WTC11 (cell line): ENCODE data around the gene ATR. TPM values are rescaled to one million over a fixed set of nuclear protein-coding genes. Genes with fewer than 3 reads are reported as not detected.

Experiments used
- ATAC-seq: fragments of 200-7000 bp; cut with Tn5 transposase; 2 replicates; pipeline ENCODE4 v1.10.0; 2021; ENCODE audit warnings: mild to moderate bottlenecking, moderate library complexity
- CTCF ChIA-PET: fragments of 300-600 bp; sonication (Branson Sonifier 250); formaldehyde crosslinking; loops from one replicate; lab custom pipeline; 2021; ENCODE audit warnings: antibody characterized with exemption; lab: Charles Lee
- POLR2A ChIA-PET: fragments of 350-600 bp; sonication (Branson Sonifier 250); formaldehyde crosslinking; loops from one replicate; lab custom pipeline; 2021; ENCODE audit warnings: antibody characterized with exemption; lab: Charles Lee
- DNase-seq: peaks from one replicate; pipeline ENCODE4 v3.0.0; 2021; ENCODE audit warnings: low spot score
- H3K27ac Mint-ChIP-seq: 2 replicates; pipeline ENCODE4 v1.8.0; 2021; ENCODE audit warnings: mixed read lengths
- H3K27me3 Mint-ChIP-seq: 2 replicates; pipeline ENCODE4 v1.8.0; 2021; ENCODE audit warnings: low read depth, mild to moderate bottlenecking, moderate library complexity, mixed read lengths
- H3K36me3 Mint-ChIP-seq: 2 replicates; pipeline ENCODE4 v1.8.0; 2021; ENCODE audit warnings: mixed read lengths
- H3K4me1 Mint-ChIP-seq: 2 replicates; pipeline ENCODE4 v1.8.0; 2022; ENCODE audit warnings: mixed read lengths
- H3K4me3 Mint-ChIP-seq: 2 replicates; pipeline ENCODE4 v1.8.0; 2021; ENCODE audit warnings: mild to moderate bottlenecking, moderate library complexity, mixed read lengths
- H3K9me3 Mint-ChIP-seq: 2 replicates; pipeline ENCODE4 v1.8.0; 2021; ENCODE audit warnings: mixed read lengths
- ATF3 ChIP-seq: sonication (generic); formaldehyde crosslinking; conservative IDR thresholded peaks from 2 replicates; pipeline ENCODE4 v1.8.1; 2022; ENCODE audit warnings: mild to moderate bottlenecking, missing genetic modification reagents
- CBFB ChIP-seq: sonication (generic); formaldehyde crosslinking; IDR thresholded peaks from 2 replicates; pipeline ENCODE4 v1.8.1; 2022; ENCODE audit warnings: mild to moderate bottlenecking, low read depth, missing genetic modification reagents
- CDX4 ChIP-seq: fragments of 250-450 bp; sonication (Bioruptor Pico); IDR thresholded peaks from 2 replicates; pipeline ENCODE4 v1.9.0; 2021; ENCODE audit warnings: moderate library complexity, mild to moderate bottlenecking, inconsistent platforms, borderline replicate concordance
- CREB1 ChIP-seq: sonication (generic); formaldehyde crosslinking; IDR thresholded peaks from 2 replicates; pipeline ENCODE4 v1.8.0; 2023; ENCODE audit warnings: mild to moderate bottlenecking, missing genetic modification reagents
- ELF4 ChIP-seq: sonication (generic); formaldehyde crosslinking; IDR thresholded peaks from 2 replicates; pipeline ENCODE4 v1.8.1; 2022; ENCODE audit warnings: low read depth, mild to moderate bottlenecking, moderate library complexity, missing genetic modification reagents
- EMX1 ChIP-seq: fragments of 250-450 bp; sonication (Bioruptor Pico); IDR thresholded peaks from 2 replicates; pipeline ENCODE4 v1.8.0; 2021; ENCODE audit warnings: mild to moderate bottlenecking
- MXD4 ChIP-seq: fragments of 250-450 bp; sonication (Bioruptor Pico); IDR thresholded peaks from 2 replicates; pipeline ENCODE4 v1.8.0; 2021; ENCODE audit warnings: mild to moderate bottlenecking, moderate library complexity, borderline replicate concordance
- NFYB ChIP-seq: sonication (generic); formaldehyde crosslinking; conservative IDR thresholded peaks from 2 replicates; pipeline ENCODE4 v1.8.0; 2022; ENCODE audit warnings: low read depth, missing genetic modification reagents
- NR3C1 ChIP-seq: sonication (generic); formaldehyde crosslinking; conservative IDR thresholded peaks from 2 replicates; pipeline ENCODE4 v1.8.1; 2023; ENCODE audit warnings: low read depth, mild to moderate bottlenecking, missing genetic modification reagents
- OVOL2 ChIP-seq: fragments of 250-450 bp; sonication (Bioruptor Pico); IDR thresholded peaks from 2 replicates; pipeline ENCODE4 v1.9.0; 2021; ENCODE audit warnings: mild to moderate bottlenecking, borderline replicate concordance
- PRRX2 ChIP-seq: fragments of 250-450 bp; sonication (Bioruptor Pico); IDR thresholded peaks from 2 replicates; pipeline ENCODE4 v1.8.0; 2021; ENCODE audit warnings: mild to moderate bottlenecking
- TP53 ChIP-seq: sonication (generic); formaldehyde crosslinking; IDR thresholded peaks from 2 replicates; pipeline ENCODE4 v1.8.1; 2023; ENCODE audit warnings: mild to moderate bottlenecking, missing genetic modification reagents
- ZNF121 ChIP-seq: sonication (generic); formaldehyde crosslinking; IDR thresholded peaks from 2 replicates; pipeline ENCODE4 v1.8.0; 2023; ENCODE audit warnings: missing genetic modification reagents
- ZNF232 ChIP-seq: sonication (generic); formaldehyde crosslinking; IDR thresholded peaks from 2 replicates; pipeline ENCODE4 v1.8.0; 2022; ENCODE audit warnings: mild to moderate bottlenecking, missing genetic modification reagents
- ZNF263 ChIP-seq: sonication (generic); formaldehyde crosslinking; IDR thresholded peaks from 2 replicates; pipeline ENCODE4 v1.8.1; 2022; ENCODE audit warnings: low read depth, mild to moderate bottlenecking, moderate library complexity, missing genetic modification reagents
- total RNA-seq: library from RNA; stranded (reverse); gene quantifications from 3 replicates; pipeline ENCODE4 v1.2.3, GENCODE V29; 2021
- TF ChIP-seq, protein P1 (sequence below): sonication (generic); formaldehyde crosslinking; IDR thresholded peaks from 2 replicates; pipeline ENCODE4 v1.8.1; 2023; ENCODE audit warnings: mild to moderate bottlenecking, missing genetic modification reagents
- TF ChIP-seq, protein P2 (sequence below): fragments of 250-450 bp; sonication (Bioruptor Pico); conservative IDR thresholded peaks from 2 replicates; pipeline ENCODE4 v1.9.0; 2021; ENCODE audit warnings: mild to moderate bottlenecking
- TF ChIP-seq, protein P3 (sequence below): fragments of 250-450 bp; sonication (Bioruptor Pico); IDR thresholded peaks from 2 replicates; pipeline ENCODE4 v1.8.0; 2021; ENCODE audit warnings: mild to moderate bottlenecking
- TF ChIP-seq, protein P4 (sequence below): sonication (generic); formaldehyde crosslinking; IDR thresholded peaks from 2 replicates; pipeline ENCODE4 v1.8.1; 2023; ENCODE audit warnings: mild to moderate bottlenecking, moderate library complexity, missing genetic modification reagents

ATR gene
- total RNA-seq, 1 experiment from 2014 or later: 26.7 TPM

- POLR2A ChIA-PET: no interaction called here
- Mint-ChIP-seq H3K9me3 (peaks cover 4% of the 10 kb centered on the region; the same call in 1 of the 2 replicates), H3K4me3 (no peak overlapping the region), H3K27ac (no peak overlapping the region), H3K27me3 (no peaks in the 10 kb centered on the region), H3K4me1 (0 out of 2 replicates have a peak, but pooled peaks cover 3% of the 10 kb centered on the region), H3K36me3 (peaks cover 26% of the 10 kb centered on the region)
- CTCF ChIA-PET: interaction anchor here (0.6 kb wide), 1 partner anchor 717 kb away, joined by 3 read pairs; no protein-coding TSS in a partner anchor
- TF ChIP-seq, protein P1, sequence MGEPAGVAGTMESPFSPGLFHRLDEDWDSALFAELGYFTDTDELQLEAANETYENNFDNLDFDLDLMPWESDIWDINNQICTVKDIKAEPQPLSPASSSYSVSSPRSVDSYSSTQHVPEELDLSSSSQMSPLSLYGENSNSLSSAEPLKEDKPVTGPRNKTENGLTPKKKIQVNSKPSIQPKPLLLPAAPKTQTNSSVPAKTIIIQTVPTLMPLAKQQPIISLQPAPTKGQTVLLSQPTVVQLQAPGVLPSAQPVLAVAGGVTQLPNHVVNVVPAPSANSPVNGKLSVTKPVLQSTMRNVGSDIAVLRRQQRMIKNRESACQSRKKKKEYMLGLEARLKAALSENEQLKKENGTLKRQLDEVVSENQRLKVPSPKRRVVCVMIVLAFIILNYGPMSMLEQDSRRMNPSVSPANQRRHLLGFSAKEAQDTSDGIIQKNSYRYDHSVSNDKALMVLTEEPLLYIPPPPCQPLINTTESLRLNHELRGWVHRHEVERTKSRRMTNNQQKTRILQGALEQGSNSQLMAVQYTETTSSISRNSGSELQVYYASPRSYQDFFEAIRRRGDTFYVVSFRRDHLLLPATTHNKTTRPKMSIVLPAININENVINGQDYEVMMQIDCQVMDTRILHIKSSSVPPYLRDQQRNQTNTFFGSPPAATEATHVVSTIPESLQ (CRISPR knock-in tag): no peak
- TF ChIP-seq ZNF263 (CRISPR knock-in tag) (no peak), NFYB (CRISPR knock-in tag) (no peak), ZNF232 (CRISPR knock-in tag) (no peak), ELF4 (CRISPR knock-in tag) (no peak), CDX4 (CRISPR knock-in tag) (no peak), OVOL2 (no peak), EMX1 (no peak)
- TF ChIP-seq, protein P2, sequence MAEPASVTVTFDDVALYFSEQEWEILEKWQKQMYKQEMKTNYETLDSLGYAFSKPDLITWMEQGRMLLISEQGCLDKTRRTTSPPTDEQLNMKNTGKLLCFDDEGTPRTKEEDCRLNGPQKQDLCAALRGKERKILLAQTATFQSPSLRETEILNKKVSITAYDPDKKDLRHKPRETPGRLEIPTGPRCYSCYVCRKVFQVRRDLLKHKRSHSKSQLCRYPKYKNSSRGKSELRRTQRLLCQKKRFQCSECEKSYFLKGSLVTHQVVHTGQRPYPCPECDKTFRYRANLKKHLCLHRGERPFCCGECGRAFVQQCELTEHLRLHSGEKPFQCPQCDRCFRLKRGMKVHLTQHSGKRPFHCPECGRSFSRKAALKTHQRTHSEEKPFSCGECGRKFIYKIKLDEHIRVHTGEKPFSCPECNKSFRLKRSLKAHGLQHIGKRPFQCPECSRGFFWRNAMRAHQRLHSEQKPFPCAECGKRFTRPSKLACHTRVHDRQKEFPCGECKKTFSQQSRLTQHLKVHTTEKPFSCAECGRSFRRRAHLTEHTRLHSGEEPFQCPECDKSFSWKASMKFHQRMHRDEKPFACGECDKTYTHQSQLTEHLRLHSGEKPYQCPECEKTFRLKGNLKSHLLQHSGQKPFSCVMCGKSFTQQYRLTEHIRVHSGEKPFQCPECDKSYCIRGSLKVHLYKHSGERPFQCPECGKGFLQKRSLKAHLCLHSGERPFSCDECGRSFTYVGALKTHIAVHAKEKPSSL: no peak
- ATAC-seq: no peak
- no peak for DNase-seq
Measured at GRCh38 chr3:142429582-142429981, 149.0 kb downstream of the ATR start.

DNA sequence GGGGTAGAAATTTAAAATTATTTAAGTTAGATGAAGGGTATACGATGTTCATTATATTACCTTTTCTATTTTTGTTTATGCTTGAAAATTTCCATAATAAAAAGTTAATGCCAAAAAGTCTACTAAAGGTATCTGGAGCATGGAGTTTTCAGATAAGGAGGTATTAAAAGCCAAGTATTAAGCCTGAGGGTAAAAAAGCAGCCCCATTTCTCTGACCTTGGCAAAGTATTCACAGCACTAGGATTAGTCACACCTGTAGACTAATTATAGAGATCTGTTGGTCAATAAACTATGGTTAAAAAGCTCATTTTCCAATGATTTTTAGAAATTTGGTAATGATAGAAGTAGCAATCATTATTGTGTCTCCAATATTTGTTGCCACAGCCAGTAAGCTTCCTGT lies 153.8 kb downstream of the ATR start:
- ChIA-PET CTCF (no interaction called here), POLR2A (no interaction called here)
- H3K4me3 Mint-ChIP-seq: no peak overlapping the region
- no peak overlapping the region for H3K27ac Mint-ChIP-seq
- peaks cover 4% of the 10 kb centered on the region; the same call in 1 of the 2 replicates for H3K9me3 Mint-ChIP-seq
- 0 out of 2 replicates have a peak, but pooled peaks cover 3% of the 10 kb centered on the region for H3K4me1 Mint-ChIP-seq
- H3K36me3 Mint-ChIP-seq: peaks cover 24% of the 10 kb centered on the region
- no peaks in the 10 kb centered on the region for H3K27me3 Mint-ChIP-seq
- ATAC-seq (no peak), DNase-seq (no peak)
- TF ChIP-seq, protein P3, sequence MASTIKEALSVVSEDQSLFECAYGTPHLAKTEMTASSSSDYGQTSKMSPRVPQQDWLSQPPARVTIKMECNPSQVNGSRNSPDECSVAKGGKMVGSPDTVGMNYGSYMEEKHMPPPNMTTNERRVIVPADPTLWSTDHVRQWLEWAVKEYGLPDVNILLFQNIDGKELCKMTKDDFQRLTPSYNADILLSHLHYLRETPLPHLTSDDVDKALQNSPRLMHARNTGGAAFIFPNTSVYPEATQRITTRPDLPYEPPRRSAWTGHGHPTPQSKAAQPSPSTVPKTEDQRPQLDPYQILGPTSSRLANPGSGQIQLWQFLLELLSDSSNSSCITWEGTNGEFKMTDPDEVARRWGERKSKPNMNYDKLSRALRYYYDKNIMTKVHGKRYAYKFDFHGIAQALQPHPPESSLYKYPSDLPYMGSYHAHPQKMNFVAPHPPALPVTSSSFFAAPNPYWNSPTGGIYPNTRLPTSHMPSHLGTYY (CRISPR knock-in tag): no peak
- TF ChIP-seq, protein P4, sequence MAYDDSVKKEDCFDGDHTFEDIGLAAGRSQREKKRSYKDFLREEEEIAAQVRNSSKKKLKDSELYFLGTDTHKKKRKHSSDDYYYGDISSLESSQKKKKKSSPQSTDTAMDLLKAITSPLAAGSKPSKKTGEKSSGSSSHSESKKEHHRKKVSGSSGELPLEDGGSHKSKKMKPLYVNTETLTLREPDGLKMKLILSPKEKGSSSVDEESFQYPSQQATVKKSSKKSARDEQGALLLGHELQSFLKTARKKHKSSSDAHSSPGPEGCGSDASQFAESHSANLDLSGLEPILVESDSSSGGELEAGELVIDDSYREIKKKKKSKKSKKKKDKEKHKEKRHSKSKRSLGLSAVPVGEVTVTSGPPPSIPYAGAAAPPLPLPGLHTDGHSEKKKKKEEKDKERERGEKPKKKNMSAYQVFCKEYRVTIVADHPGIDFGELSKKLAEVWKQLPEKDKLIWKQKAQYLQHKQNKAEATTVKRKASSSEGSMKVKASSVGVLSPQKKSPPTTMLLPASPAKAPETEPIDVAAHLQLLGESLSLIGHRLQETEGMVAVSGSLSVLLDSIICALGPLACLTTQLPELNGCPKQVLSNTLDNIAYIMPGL (CRISPR knock-in tag): no peak
- no peak for TF ChIP-seq ZNF121 (CRISPR knock-in tag)
- TF ChIP-seq ATF3 (CRISPR knock-in tag): no peak
- no peak for TF ChIP-seq PRRX2
- TF ChIP-seq CREB1 (CRISPR knock-in tag): no peak
- no peak for TF ChIP-seq MXD4 (CRISPR knock-in tag)
- TF ChIP-seq CBFB (CRISPR knock-in tag): no peak
- TF ChIP-seq NR3C1 (CRISPR knock-in tag): no peak
- TF ChIP-seq, protein P2: no peak
- no peak for TF ChIP-seq ZNF232 (CRISPR knock-in tag)
- TF ChIP-seq, protein P1 (CRISPR knock-in tag): no peak
- TF ChIP-seq TP53 (CRISPR knock-in tag): no peak
